Fibroblast of skin of back (primary cell): ENCODE results near the gene SLC9A3.
"Not testable (repeated sequence)": the region's sequence is repeated elsewhere in the genome, so short reads cannot be mapped to it uniquely, and the experiment has no call there.

Experiments used
- DNase-seq: peaks from one replicate; pipeline ENCODE4 v3.0.0-alpha.2; 2013

SLC9A3 gene

GRCh38 chr5:524973-525761 lies 918 bp upstream of the SLC9A3 start:
- DNase-seq = no peak

- no peak for DNase-seq
Observed at GRCh38 chr5:523441-524222, 617 bp downstream of the SLC9A3 start.

GRCh38 chr5:522899-523440 lies 1.3 kb downstream of the SLC9A3 start:
- DNase-seq = no peak

GRCh38 chr5:522116-522515 lies 2.1 kb downstream of the SLC9A3 start:
- DNase-seq = no peak

GRCh38 chr5:521680-522079 lies 2.6 kb downstream of the SLC9A3 start:
- DNase-seq = no peak

- DNase-seq = no peak
Observed at GRCh38 chr5:520850-521226, 3.4 kb downstream of the SLC9A3 start.

GRCh38 chr5:520196-520849 lies 3.9 kb downstream of the SLC9A3 start:
- DNase-seq = no peak

- DNase-seq = no peak
Observed at GRCh38 chr5:518721-519120, 5.5 kb downstream of the SLC9A3 start.

GRCh38 chr5:517535-518100 lies 6.6 kb downstream of the SLC9A3 start:
- DNase-seq = no peak

- no peak for DNase-seq
Observed at GRCh38 chr5:516980-517379, 7.3 kb downstream of the SLC9A3 start.

GRCh38 chr5:516338-516925 lies 7.8 kb downstream of the SLC9A3 start:
- DNase-seq = no peak

GRCh38 chr5:515273-515836 lies 8.9 kb downstream of the SLC9A3 start:
- no peak for DNase-seq

GRCh38 chr5:514673-515072 lies 9.6 kb downstream of the SLC9A3 start:
- DNase-seq = no peak

GRCh38 chr5:514101-514485 lies 10.2 kb downstream of the SLC9A3 start:
- DNase-seq = no peak

GRCh38 chr5:513216-514100 lies 10.8 kb downstream of the SLC9A3 start:
- DNase-seq = no peak

- no peak for DNase-seq
Observed at GRCh38 chr5:511476-511875, 12.8 kb downstream of the SLC9A3 start.

GRCh38 chr5:510521-510920 lies 13.7 kb downstream of the SLC9A3 start:
- DNase-seq = no peak

- no peak for DNase-seq
Observed at GRCh38 chr5:509611-510185, 14.6 kb downstream of the SLC9A3 start.

- DNase-seq = not testable (repeated sequence)
Observed at GRCh38 chr5:507986-508575, 16.2 kb downstream of the SLC9A3 start.

- no peak for DNase-seq
Observed at GRCh38 chr5:505951-506525, 18.2 kb downstream of the SLC9A3 start.
